ENCODE measurements around the gene PCOLCE2.

Gene PCOLCE2

GRCh38 chr3:142808103-142808917, 80.6 kb downstream of the PCOLCE2 start:
- peak; percentile 26 for DNase-seq (ENCODE audit: low spot score)

DNA sequence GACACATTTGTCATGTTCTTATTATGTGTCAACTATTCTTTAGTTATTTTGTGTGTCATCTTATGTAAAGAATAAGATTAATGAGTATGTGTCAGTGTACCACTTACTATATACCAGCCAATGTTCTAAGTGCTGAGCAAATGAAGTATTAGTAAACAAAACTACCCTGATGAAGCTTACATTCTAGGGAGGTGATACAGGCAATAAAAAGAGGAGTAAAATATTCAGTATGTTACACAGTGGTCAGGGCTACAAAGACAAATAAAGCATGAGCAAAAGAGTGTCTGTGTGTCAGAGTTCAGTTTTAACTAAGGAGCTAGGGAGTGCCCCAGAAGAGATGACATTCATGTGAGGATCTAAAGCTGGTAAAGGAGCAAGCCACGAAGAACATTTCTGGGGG, 86.0 kb downstream of the PCOLCE2 start:
- DNase-seq (ENCODE audit: low spot score): no peak

DNA sequence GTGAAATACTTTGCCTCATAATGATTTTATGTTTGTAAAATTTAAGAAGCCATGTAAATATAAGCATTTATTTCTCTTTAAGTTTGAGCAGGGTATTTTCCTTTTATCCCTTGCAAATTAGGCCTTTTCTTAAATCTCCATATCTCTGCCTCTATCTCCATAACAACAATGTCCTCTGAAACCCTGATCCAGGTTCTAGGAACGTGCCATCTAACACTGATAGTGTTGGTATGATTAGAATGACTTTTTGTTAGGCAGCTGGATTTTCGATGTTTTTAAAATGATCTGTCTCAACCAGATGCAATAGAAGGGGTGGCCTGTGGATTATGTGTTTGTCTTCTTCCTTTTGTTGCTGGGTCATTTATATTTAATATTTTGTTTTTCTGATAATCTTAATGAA, 87.1 kb downstream of the PCOLCE2 start:
- no peak for DNase-seq (ENCODE audit: low spot score)

- no peak for DNase-seq (ENCODE audit: low spot score)
Observed at GRCh38 chr3:142796823-142797222, 92.1 kb downstream of the PCOLCE2 start.

GRCh38 chr3:142795332-142795731, 93.6 kb downstream of the PCOLCE2 start:
- DNase-seq (ENCODE audit: low spot score): no peak

GRCh38 chr3:142794508-142794907, 94.4 kb downstream of the PCOLCE2 start:
- no peak for DNase-seq (ENCODE audit: low spot score)

DNA sequence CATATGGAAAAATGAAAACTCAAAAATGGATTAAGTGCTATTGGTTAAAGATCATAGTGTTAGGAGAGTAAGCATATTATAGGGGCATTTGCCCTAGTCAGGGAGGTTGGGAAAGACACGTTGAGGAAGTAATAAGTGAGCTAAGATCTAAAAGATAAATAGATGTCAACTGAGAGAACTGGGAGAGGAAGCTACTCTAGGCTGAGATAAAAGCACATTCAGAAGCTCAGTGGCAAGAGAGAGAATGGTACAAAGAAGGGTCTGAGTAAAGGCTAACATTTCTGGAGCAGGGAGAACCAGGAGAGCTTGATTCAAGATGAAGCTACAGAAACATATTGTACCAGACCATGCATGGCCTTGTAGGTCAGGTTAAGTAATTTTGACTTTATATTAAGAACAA, 101.2 kb downstream of the PCOLCE2 start:
- DNase-seq (ENCODE audit: low spot score): no peak

DNA sequence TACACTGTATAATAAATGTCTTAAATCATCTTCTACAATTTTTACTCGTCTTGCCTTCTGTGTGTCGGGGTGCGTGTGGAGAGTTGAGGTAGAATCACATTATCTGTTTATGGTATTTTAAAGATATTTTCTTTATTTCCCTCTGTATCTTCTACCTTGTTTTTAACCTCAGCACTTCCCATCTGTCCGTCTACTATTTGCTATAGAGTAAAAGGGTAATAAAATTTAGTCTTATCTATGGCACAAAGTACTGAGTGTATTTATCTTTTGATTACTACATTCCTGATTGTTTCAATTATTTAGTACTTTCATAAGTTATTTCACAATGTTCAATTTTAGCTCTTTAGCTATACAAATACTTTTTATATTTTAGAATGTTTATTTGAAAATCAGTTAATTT, 102.9 kb downstream of the PCOLCE2 start:
- DNase-seq (ENCODE audit: low spot score): no peak

GRCh38 chr3:142784228-142784627, 104.7 kb downstream of the PCOLCE2 start:
- DNase-seq (ENCODE audit: low spot score): no peak

DNA sequence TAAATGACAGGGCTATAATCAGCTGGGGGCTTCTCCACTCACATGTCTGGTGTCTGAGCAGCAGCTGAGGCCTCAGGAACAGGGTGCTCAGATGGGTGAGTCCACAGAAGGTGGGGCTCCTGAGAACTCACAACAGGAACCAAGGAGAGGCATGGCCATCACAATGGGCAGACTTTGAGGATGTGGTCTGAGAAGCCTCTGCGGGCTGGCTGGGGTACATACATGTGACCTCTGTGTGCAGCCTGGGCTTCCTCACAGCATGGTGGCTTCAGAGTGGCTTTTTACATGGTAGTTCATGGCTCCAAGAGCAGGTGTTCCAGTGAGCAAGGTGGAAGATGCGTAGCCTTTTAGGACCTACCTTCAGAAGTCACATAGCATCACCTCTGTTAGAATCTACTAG, 106.3 kb downstream of the PCOLCE2 start:
- DNase-seq (ENCODE audit: low spot score): no peak

DNA sequence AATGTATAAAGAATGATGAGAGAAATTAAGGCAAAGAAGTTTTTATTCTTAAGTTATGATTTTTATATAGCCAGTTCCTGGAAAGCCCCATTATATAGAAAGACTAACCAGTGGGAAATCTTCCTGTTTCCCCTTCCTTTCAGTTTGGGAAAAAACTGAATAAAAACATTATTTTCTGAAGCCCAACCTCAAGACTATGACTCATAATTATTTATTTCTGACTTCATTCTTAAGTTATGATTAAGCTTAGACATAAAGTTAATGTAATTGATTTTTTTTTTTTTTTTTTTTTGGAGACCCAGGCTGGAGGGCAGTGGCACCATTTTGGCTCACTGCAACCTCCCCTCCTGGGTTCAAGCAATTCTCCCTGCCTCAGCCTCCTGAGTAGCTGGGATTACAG, 109.3 kb downstream of the PCOLCE2 start:
- no peak for DNase-seq (ENCODE audit: low spot score)

- no peak for DNase-seq (ENCODE audit: low spot score)
Observed at GRCh38 chr3:142778541-142778940, 110.3 kb downstream of the PCOLCE2 start.

- no peak for DNase-seq (ENCODE audit: low spot score)
Observed at GRCh38 chr3:142777927-142778326, 111.0 kb downstream of the PCOLCE2 start.

GRCh38 chr3:142768338-142768737, 120.5 kb downstream of the PCOLCE2 start:
- no peak for DNase-seq (ENCODE audit: low spot score)

Measured in pons (tissue), 1 donor.